Stromal cell of bone marrow (primary cell): ENCODE data around the gene THADA.
A peak's percentile ranks its signal among the peaks of the same experiment; 100 is the strongest.

Experiments
- DNase-seq: peaks from one replicate; pipeline ENCODE4 v3.0.0-alpha.2; 2012; ENCODE audit warnings: low read depth

Gene THADA

GRCh38 chr2:43186321-43186678, 409.5 kb downstream of the THADA start:
- DNase-seq = no peak

GRCh38 chr2:43185146-43185545, 410.7 kb downstream of the THADA start:
- no peak for DNase-seq

GRCh38 chr2:43184339-43184895, 411.4 kb downstream of the THADA start:
- DNase-seq = peak; percentile 59

GRCh38 chr2:43183743-43184142, 412.1 kb downstream of the THADA start:
- DNase-seq = no peak

- DNase-seq = no peak
Observed at GRCh38 chr2:43180897-43181296, 414.9 kb downstream of the THADA start.
